Ovary (tissue), 9 donors: ENCODE data around the gene HUNK. TPM values are rescaled to one million over a fixed set of nuclear protein-coding genes. Genes with fewer than 3 reads are reported as not detected.

ENCODE experiments used
- DNase-seq, 5 donors: peaks; one replicate each; pipeline ENCODE4 v3.0.0-alpha.2; 2019 to 2020
- H3K27ac ChIP-seq, 2 donors: fragments of 200-600 bp; one replicate each; pipeline versions ENCODE4 v1.5.1 to v1.8.0; 2019 to 2022
- H3K27me3 ChIP-seq: fragments of 200-600 bp; one replicate; pipeline ENCODE4 v1.8.0; 2022
- H3K36me3 ChIP-seq: fragments of 200-600 bp; sonication (generic); one replicate; pipeline ENCODE4 v1.5.1; 2019
- H3K4me1 ChIP-seq: one replicate; pipeline ENCODE4 v1.8.1; 2013; ENCODE audit warnings: mild to moderate bottlenecking, moderate library complexity; ENCODE audit not compliant: insufficient read depth
- H3K4me3 ChIP-seq: fragments of 200-600 bp; sonication (generic); one replicate; pipeline ENCODE4 v1.5.1; 2017
- H3K9me3 ChIP-seq, 2 donors: fragments of 200-600 bp in 1 of 2; sonication (generic) in 1 of 2; one replicate each; pipeline versions ENCODE4 v1.5.1 to v1.8.1; 2013 to 2019; ENCODE audit warnings: mild to moderate bottlenecking in 1 of 2, moderate library complexity in 1 of 2
- CTCF ChIP-seq, 3 donors: fragments of 450-650 bp in 2 of 3; fragments of 200-600 bp in 1 of 3; IDR thresholded peaks; one replicate each; pipeline versions ENCODE4 v1.5.1 to v1.8.0; 2016 to 2022; ENCODE audit warnings: antibody characterized with exemption in 3 of 3, mild to moderate bottlenecking in 1 of 3
- EP300 ChIP-seq: sonication (generic); formaldehyde crosslinking; IDR thresholded peaks from one replicate; pipeline ENCODE4 v1.6.1; 2017; ENCODE audit warnings: antibody characterized with exemption
- POLR2A ChIP-seq: fragments of 450-650 bp; IDR thresholded peaks from one replicate; pipeline ENCODE4 v1.6.1; 2017; ENCODE audit warnings: antibody characterized with exemption, mild to moderate bottlenecking, moderate library complexity
- WGBS, 3 donors: extraction: QIAGEN DNeasy Blood & Tissue Kit in 1 of 3; methylation state at CpG; one replicate each; pipeline versions ENCODE4 v1.1.5 to v1.1.7; 2013 to 2017; 5-methylcytosine and 5-hydroxymethylcytosine counted together
- intact Hi-C, 4 donors: fragments of 100-400 bp; cut with DNase I; formaldehyde crosslinking; loops; one replicate each; pipeline versions ENCODE4 v1.11.0 to v1.15.1; 2022 to 2023
- polyA plus RNA-seq, 2 donors: library from polyadenylated mRNA; stranded (reverse); fragments of 200-250 nt in 1 of 2; fragments of 350-450 nt in 1 of 2; fragmentation: Illumina TruSeq in 1 of 2; extraction: RNeasy Lipid Tissue Mini Kit (QIAGEN cat#74804) in 1 of 2; gene quantifications; one replicate each; pipeline ENCODE4 v1.2.3, GENCODE V29; 2013 to 2014
- total RNA-seq, 7 donors: library from RNA; depleted of rRNA in 2 of 7; stranded (reverse); fragments of >200 nt in 2 of 7; fragmentation: NEBNext Ultra II Directional in 3 of 7; extraction: Animal tissue kit (Norgen Biotek cat#: 25700) in 3 of 7; gene quantifications; one replicate each; pipeline versions ENCODE4 v1.1.0 to v1.2.4, GENCODE V29; 2016 to 2023
- donor health status: DM: no; HTN: no; CAD: no; lungs with moderate emphysema.
- donor health status: DM: no; HTN: no; CAD: no.
- donor health status: Bipolar disorder and iron deficiency.
- donor health status: DM: yes; HTN: yes; CAD: no.
- donor health status: DM: no; HTN: no; CAD: no.
- donor health status: DM: yes; HTN: yes; CAD: no.

Gene HUNK
- total and polyA plus RNA-seq, 9 donors = under 0.01 to 4.9 (median 1.6) TPM

GRCh38 chr21:31846690-31847089 is 26.1 kb upstream of the HUNK start:
- H3K4me3 ChIP-seq = no peak overlapping the region
- WGBS, 3 donors = 84 to 92% (median 84%) methylated on average over 1 of the region's 1 CpG
- DNase-seq = no peak
- H3K36me3 ChIP-seq = no peaks in the 10 kb centered on the region
- intact Hi-C loops = no loop called here
- H3K9me3 ChIP-seq = no peaks in the 10 kb centered on the region
- H3K4me1 ChIP-seq = no peaks in the 10 kb centered on the region
- no peaks in the 10 kb centered on the region for H3K27me3 ChIP-seq
- TF ChIP-seq EP300 (no peak), CTCF (IDR thresholded peaks at IDR 0.05) (no peak), POLR2A (no peak)
- no peak overlapping the region for H3K27ac ChIP-seq

- WGBS, 3 donors = 77 to 83% (median 81%) methylated on average over 3 of the region's 3 CpGs
- no peaks in the 10 kb centered on the region for H3K4me1 ChIP-seq
- H3K9me3 ChIP-seq = no peaks in the 10 kb centered on the region
- no peak for TF ChIP-seq POLR2A
- TF ChIP-seq EP300 = no peak
- no peak for TF ChIP-seq CTCF (IDR thresholded peaks at IDR 0.05)
- no peak overlapping the region for H3K27ac ChIP-seq
- H3K4me3 ChIP-seq = no peak overlapping the region
- no peaks in the 10 kb centered on the region for H3K36me3 ChIP-seq
- no peaks in the 10 kb centered on the region for H3K27me3 ChIP-seq
- intact Hi-C loops = no loop called here
- DNase-seq = no peak
Observed at GRCh38 chr21:31847761-31848160, 25.1 kb upstream of the HUNK start.

- Histone ChIP-seq H3K36me3 (no peaks in the 10 kb centered on the region), H3K27me3 (no peaks in the 10 kb centered on the region), H3K9me3 (no peaks in the 10 kb centered on the region), H3K4me3 (no peak overlapping the region), H3K27ac (no peak overlapping the region), H3K4me1 (no peaks in the 10 kb centered on the region)
- no peak for TF ChIP-seq POLR2A
- intact Hi-C loops = no loop called here
- 85 to 94% (median 91%) methylated on average over 4 of the region's 4 CpGs for WGBS, 3 donors
- DNase-seq = no peak
Observed at GRCh38 chr21:31848326-31848985, 24.4 kb upstream of the HUNK start.

GRCh38 chr21:31850886-31851285 is 21.9 kb upstream of the HUNK start:
- WGBS, 3 donors = 81 to 87% (median 87%) methylated on average over 7 of the region's 7 CpGs
- Histone ChIP-seq H3K36me3 (no peaks in the 10 kb centered on the region), H3K27me3 (no peaks in the 10 kb centered on the region), H3K9me3 (no peaks in the 10 kb centered on the region), H3K4me3 (no peak overlapping the region), H3K27ac (no peak overlapping the region), H3K4me1 (no peaks in the 10 kb centered on the region)
- intact Hi-C loops = no loop called here
- no peak for TF ChIP-seq EP300
- no peak for TF ChIP-seq POLR2A
- TF ChIP-seq CTCF (IDR thresholded peaks at IDR 0.05) = no peak
- DNase-seq = no peak

- no peak for TF ChIP-seq EP300
- no peak for TF ChIP-seq POLR2A
- no peak for TF ChIP-seq CTCF (IDR thresholded peaks at IDR 0.05)
- intact Hi-C loops = no loop called here
- WGBS, 3 donors = 62 to 66% (median 64%) methylated on average over 4 of the region's 4 CpGs
Observed at GRCh38 chr21:31855180-31855579, 17.6 kb upstream of the HUNK start.

More at GRCh38 chr21:31855180-31855579, 17.6 kb upstream of the HUNK start:
- Histone ChIP-seq H3K36me3 (no peaks in the 10 kb centered on the region), H3K4me3 (no peak overlapping the region), H3K4me1 (no peaks in the 10 kb centered on the region), H3K9me3 (no peaks in the 10 kb centered on the region), H3K27ac (no peak overlapping the region), H3K27me3 (no peaks in the 10 kb centered on the region)
- DNase-seq = no peak
